NCI-H774 (cell line): ENCODE results near the gene KLRC1.
"Not testable (repeated sequence)": the region's sequence is repeated elsewhere in the genome, so short reads cannot be mapped to it uniquely, and the experiment has no call there.

Experiments used
- DNase-seq: peaks from one replicate; lab custom pipeline; 2025; lab: John Stamatoyannopoulos, UW

Gene KLRC1

DNA sequence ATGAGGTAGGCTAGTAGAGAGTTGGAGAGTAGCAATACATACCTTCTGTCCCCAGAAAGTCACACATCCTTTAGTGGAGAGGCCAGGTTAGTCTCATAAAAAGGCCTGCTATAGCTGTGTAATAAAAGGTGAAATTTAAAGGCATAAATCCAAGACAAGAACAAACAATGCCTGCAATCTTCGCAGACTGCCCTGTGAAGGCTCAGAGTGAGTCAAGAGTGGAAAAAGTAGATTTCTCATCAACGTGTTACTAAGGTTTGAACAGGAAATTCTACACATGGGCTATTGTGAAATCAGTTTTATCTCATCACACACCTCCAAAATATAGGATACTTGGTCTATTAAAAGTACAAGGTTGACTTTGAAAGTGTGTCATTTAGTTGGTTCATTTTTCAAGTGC lies at the start of gene KLRC1:
KLRC1 (minus strand) TSS at position 222 of the 400 bp plus-strand sequence. CDS start 2,221 bp downstream, outside the sequence.
- no peak for DNase-seq

DNA sequence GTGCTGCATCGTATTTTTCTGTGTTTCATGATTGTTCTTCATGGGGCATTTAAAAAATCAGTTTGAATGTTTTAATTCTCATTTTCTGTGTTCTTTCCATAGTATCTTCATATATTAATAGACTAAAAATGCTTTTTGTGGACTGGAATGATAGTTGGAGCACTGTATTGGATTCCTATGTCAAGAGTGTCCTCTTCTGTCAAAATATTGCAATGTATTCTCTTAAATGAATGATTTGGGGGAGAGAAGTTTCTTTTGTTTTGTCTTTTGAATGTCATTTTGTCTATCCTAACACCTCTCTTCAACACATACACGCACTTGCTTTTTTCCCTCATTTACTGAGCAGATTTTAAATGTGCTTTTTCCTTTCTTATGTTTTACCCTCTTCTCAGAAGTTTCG lies 47.9 kb upstream of the KLRC1 start:
- DNase-seq: no peak

DNA sequence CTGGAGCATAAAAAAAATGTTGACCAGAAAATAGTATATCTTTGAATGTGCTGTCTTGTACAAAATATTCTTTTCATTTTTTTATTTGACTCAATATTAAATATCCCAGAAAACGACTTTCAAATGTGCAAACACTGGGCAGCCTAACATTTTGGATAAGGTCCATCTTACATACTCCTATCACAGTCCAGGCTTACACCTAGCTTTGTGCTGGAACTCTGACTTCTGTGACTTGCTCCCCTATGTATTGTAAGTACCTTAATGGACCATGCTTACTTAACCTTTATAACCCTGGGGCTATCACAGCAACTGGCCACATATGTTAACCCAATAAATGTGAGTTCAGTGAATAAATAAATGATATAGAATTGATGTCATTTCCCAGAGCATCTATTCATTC lies 44.9 kb upstream of the KLRC1 start:
- no peak for DNase-seq

GRCh38 chr12:10497602-10498001 lies 44.4 kb upstream of the KLRC1 start:
- no peak for DNase-seq

- no peak for DNase-seq
Measured at GRCh38 chr12:10491766-10492165, 38.6 kb upstream of the KLRC1 start.

DNA sequence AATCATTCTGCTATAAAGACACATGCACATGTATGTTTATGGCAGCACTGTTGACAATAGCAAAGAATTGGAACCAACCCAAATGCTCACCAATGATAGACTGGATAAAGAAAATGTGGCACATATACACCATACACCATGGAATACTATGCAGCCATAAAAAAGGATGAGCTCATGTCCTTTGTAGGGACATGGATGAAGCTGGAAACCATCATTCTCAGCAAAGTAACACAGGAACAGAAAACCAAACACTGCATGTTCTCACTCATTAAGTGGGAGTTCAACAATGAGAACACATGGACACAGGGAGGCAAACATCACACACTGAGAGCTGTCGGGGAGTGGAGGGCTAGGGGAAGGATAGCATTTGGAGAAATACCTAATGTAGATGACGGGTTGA lies 34.2 kb upstream of the KLRC1 start:
- DNase-seq: not testable (repeated sequence)

- not testable (repeated sequence) for DNase-seq
Measured at GRCh38 chr12:10481901-10482300, 28.7 kb upstream of the KLRC1 start.

DNA sequence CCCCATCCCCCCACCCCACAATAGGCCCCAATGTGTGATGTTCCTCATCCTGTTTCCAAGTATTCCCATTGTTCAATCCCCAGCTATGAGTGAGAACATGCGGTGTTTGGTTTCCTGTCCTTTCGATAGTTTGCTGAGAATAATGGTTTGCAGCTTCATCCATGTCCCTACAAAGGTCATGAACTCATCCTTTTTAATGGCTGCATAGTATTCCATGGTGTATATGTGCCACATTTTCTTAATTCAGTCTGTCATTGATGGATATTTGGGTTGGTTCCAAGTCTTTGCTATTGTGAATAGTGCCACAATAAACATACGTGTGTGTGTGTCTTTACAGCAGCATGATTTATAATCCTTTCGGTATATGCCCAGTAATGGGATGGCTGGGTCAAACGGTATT lies 19.6 kb upstream of the KLRC1 start:
- not testable (repeated sequence) for DNase-seq

GRCh38 chr12:10469701-10470100 lies 16.5 kb upstream of the KLRC1 start:
- no peak for DNase-seq

GRCh38 chr12:10466311-10466710 lies 13.1 kb upstream of the KLRC1 start:
- DNase-seq: no peak

GRCh38 chr12:10457760-10458159 lies 4.6 kb upstream of the KLRC1 start:
- DNase-seq: no peak

DNA sequence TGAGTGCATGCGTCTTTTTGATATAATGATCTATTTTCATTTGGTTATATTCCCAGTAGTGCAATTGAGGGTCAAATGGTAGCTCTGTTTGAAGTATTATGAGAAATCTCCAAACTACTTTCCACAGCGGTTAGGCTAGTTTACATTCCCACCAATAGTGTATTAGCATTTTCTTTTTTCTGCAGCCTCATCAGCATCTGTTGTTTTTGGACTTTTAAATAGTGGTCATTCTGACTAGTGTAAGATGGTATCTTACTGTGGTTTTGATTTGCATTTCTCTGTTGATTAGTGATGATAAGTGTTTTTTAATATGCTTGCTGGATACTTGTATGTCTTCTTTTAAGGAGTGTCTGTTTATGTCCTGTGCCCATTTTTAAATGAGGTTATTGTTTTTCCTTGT lies 3.7 kb upstream of the KLRC1 start:
- no peak for DNase-seq

DNA sequence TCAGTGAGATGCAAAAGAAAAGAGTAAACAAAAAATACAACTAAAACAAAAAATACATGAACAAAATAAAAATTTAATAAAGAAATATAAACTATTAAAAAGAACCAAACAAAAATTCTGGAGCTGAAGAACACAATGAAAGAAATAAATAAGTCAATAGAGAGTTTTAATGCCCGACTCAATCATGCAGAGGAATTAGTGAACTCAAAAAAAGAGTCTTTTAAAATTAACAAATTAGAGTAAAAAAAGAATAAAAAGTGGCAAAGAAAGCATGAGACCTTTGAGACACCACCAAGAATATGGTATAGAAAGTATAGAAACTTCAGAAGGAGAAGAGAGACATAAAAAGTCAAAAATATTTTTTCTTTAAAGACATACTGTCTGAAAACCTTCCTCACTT lies 2.6 kb upstream of the KLRC1 start:
- DNase-seq: no peak

DNA sequence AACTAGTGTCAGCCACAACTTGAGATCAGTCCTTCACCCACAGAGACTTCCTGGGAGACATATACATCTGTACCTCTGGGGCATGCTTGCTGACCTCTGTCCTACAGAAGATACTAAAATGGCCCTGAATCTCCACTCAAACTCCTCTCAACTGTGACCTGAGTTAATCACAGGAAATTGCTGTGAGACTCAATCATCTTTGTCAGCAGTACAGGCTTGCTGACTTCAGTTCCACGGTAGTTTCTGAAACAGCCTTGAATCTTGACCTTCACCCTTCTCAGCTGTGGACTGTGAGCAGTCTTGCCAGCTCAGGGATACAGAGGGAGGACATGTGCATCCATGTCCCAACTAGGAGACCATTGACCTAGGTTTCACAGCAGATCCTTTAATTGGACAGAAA lies 1.4 kb upstream of the KLRC1 start:
- DNase-seq: no peak

DNA sequence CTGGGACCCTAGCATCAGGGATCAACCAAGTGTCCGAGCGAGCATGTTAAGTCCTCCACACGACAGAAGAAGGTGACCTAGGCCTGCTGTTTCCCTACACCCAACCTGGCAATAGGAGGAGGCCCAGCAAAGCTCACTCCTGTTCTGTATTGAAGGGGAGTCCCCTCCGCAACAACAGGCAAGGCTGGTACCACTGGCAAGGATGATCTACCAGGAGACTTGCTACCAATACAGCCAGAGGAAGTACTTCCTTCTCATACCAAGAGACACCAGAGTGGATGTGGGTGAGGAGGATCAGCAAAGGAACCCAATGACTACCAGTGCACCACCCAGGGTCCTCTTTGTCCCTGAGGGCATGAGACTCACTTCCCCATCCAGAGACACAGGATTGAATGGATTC lies 4.9 kb downstream of the KLRC1 start:
- DNase-seq: no peak

- not testable (repeated sequence) for DNase-seq
Measured at GRCh38 chr12:10446052-10446451, 7.1 kb downstream of the KLRC1 start.

- not testable (repeated sequence) for DNase-seq
Measured at GRCh38 chr12:10441144-10441543, 12.0 kb downstream of the KLRC1 start.

DNA sequence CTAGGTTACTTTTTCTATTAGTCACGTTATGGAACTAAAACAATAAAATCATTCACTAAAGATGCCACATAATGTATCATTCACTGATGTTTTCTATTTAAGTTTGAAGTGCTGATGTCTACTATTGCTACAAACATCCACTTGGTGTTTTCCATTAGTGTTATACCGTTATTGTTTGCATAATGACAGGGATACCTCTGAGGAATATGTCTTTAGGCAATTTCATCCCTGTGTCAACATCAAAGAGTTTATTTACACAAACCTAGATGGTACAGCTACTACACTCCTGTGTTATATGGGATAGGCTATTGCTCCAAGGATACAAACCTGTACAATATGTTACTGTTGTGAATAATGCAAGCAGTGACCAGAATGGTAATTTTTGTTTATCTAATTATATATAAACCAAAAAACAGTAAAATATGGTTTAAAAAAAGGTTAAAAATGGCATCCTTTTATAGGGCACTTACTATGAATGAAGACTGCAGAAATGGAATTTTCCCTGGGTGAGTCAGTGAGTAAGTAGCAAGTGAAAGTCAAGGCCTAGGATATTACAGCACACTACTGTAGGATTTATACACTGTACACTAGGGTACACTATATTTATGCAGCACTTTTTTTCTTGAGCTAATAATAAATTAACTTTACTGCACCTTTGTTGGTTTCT lies 13.4 kb downstream of the KLRC1 start:
- not testable (repeated sequence) for DNase-seq

- not testable (repeated sequence) for DNase-seq
Measured at GRCh38 chr12:10437601-10438000, 15.6 kb downstream of the KLRC1 start.

DNA sequence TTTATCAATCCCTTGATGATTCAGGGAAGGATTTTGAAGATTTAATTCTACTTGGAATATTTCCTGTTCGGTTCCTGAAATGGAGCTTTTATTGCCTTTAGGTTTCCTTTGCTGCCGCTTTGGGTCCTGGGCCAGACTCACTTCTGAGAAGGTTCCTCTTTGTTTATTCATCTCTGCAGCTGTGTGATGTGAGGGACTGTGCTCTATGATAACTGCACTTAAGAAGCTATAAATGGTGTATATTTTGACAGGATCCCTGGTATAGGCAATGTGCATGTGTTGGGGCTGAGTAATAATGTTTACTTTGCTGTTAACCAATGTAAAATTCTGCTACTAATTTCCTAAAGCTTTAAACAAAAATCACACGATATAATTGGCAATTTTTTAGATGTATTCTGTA lies 17.4 kb downstream of the KLRC1 start, which contains the start of gene KLRC2:
KLRC2 (minus strand) TSS at position 195 of the 400 bp plus-strand sequence; CDS start at position 171, 24 bp downstream.
- DNase-seq: not testable (repeated sequence)

DNA sequence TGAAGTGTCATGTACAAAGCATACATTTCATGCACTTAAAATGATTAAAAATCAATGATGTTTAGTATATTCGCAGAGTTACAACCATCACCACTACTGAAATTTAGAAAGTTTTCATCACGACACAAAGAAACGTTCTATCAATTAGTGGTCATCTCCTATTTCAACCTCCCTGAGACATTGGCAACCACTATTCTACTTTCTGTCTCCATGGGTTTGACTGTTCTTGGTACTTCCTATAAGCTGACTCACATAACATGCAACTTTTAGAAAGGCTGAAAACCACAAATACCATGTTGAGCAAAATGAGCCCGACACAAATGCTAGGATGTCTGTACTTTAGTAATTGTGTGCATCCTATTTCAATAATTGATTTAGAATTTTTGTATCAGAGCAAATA lies 22.6 kb downstream of the KLRC1 start:
- DNase-seq: not testable (repeated sequence)

GRCh38 chr12:10425938-10426337 lies 27.2 kb downstream of the KLRC1 start:
- not testable (repeated sequence) for DNase-seq

- DNase-seq: not testable (repeated sequence)
Measured at GRCh38 chr12:10424260-10424899, 28.8 kb downstream of the KLRC1 start.

DNA sequence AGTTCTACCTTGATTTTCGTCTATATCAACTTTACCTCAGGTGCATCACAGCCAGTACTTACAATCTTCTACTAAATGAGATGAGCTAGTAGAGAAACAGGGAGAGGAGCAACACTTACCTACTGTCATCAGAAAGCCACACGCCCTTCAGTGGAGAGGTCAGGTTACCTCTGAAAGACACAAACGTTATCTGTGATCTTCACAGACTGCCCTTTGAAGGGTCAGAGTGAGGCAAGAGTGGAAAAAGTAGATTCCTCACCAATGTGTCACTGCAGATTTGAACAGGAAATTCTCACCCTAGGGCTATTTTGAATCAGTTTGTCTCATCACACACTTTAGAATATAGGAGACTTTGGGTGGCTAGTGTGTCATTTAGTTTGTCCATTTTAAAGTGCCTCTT lies 31.0 kb downstream of the KLRC1 start:
- DNase-seq: not testable (repeated sequence)
